ENCODE results near the gene EBI3.

Gene EBI3

GRCh38 chr19:4260613-4261191, 31.4 kb downstream of the EBI3 start:
- TF ChIP-seq CTCF (IDR thresholded peaks at IDR 0.05; ENCODE audit: low read depth, low read length): no peak
- Histone ChIP-seq H3K4me3 (ENCODE audit: low read depth, low read length) (no peak overlapping the region), H3K36me3 (peaks cover 51% of the 10 kb centered on the region), H3K9me3 (no peaks in the 10 kb centered on the region; the same call in 1 of the 2 replicates), H3K27me3 (no peaks in the 10 kb centered on the region), H3K4me1 (no peaks in the 10 kb centered on the region)
- no peak for DNase-seq

- Histone ChIP-seq H3K27me3 (no peaks in the 10 kb centered on the region), H3K4me1 (no peaks in the 10 kb centered on the region; the same call in none of the 2 replicates), H3K4me3 (ENCODE audit: low read depth, low read length) (no peak overlapping the region), H3K36me3 (peaks cover 33% of the 10 kb centered on the region), H3K9me3 (no peaks in the 10 kb centered on the region)
- no peak for DNase-seq
- TF ChIP-seq CTCF (IDR thresholded peaks at IDR 0.05; ENCODE audit: low read depth, low read length): no peak
Observed at GRCh38 chr19:4264812-4265211, 35.5 kb downstream of the EBI3 start.

- no peak overlapping the region for H3K4me3 ChIP-seq (ENCODE audit: low read depth, low read length)
- H3K9me3 ChIP-seq: no peaks in the 10 kb centered on the region
- H3K27me3 ChIP-seq: no peaks in the 10 kb centered on the region
- no peak for DNase-seq
- no peaks in the 10 kb centered on the region; the same call in none of the 2 replicates for H3K4me1 ChIP-seq
- peaks cover 25% of the 10 kb centered on the region for H3K36me3 ChIP-seq
- no peak for TF ChIP-seq CTCF (IDR thresholded peaks at IDR 0.05; ENCODE audit: low read depth, low read length)
Observed at GRCh38 chr19:4266253-4267000, 37.1 kb downstream of the EBI3 start.

- Histone ChIP-seq H3K4me3 (ENCODE audit: low read depth, low read length) (no peak overlapping the region), H3K9me3 (0 out of 2 replicates have a peak, but pooled peaks cover 3% of the 10 kb centered on the region), H3K27me3 (no peaks in the 10 kb centered on the region), H3K36me3 (peaks cover 28% of the 10 kb centered on the region), H3K4me1 (no peaks in the 10 kb centered on the region; the same call in none of the 2 replicates)
- TF ChIP-seq CTCF (IDR thresholded peaks at IDR 0.05; ENCODE audit: low read depth, low read length): peak; percentile 88
- peak; percentile 83 for DNase-seq
Observed at GRCh38 chr19:4267101-4267900, 38.0 kb downstream of the EBI3 start.

- no peak for DNase-seq
- Histone ChIP-seq H3K9me3 (0 out of 2 replicates have a peak, but pooled peaks cover 3% of the 10 kb centered on the region), H3K27me3 (no peaks in the 10 kb centered on the region), H3K4me1 (peaks cover 4% of the 10 kb centered on the region), H3K36me3 (peaks cover 25% of the 10 kb centered on the region), H3K4me3 (ENCODE audit: low read depth, low read length) (no peak overlapping the region)
- TF ChIP-seq CTCF (IDR thresholded peaks at IDR 0.05; ENCODE audit: low read depth, low read length): no peak
Observed at GRCh38 chr19:4267901-4268815, 38.8 kb downstream of the EBI3 start.

All from BE2C (cell line).